GM23338 (cell line): ENCODE data around the gene ANKRD2. TPM values are rescaled to one million over a fixed set of nuclear protein-coding genes. Genes with fewer than 3 reads are reported as not detected.

Experiments used
- ATAC-seq: fragments of 200-7000 bp; cut with Tn5 transposase; 3 replicates; pipeline ENCODE4 v1.9.1; 2020
- DNase-seq: peaks from one replicate; pipeline ENCODE4 v3.0.0-alpha.2; 2015; ENCODE audit warnings: low spot score
- H2AFZ ChIP-seq: fragments of 200-600 bp; sonication (generic); 2 replicates; pipeline ENCODE4 v1.8.0; 2016; ENCODE audit warnings: antibody characterized with exemption, mild to moderate bottlenecking, moderate library complexity
- H3F3A ChIP-seq: fragments of 200-600 bp; sonication (generic); replicated peaks from 2 replicates; pipeline ENCODE4 v1.8.0; 2017; ENCODE audit warnings: antibody characterized with exemption, mixed run types, low read depth
- H3K27ac ChIP-seq: fragments of 200-600 bp; sonication (generic); 2 replicates; pipeline ENCODE4 v1.6.1; 2016; ENCODE audit warnings: low read depth
- H3K27me3 ChIP-seq: fragments of 200-600 bp; sonication (generic); 2 replicates; pipeline ENCODE4 v1.8.0; 2016; ENCODE audit warnings: mild to moderate bottlenecking, mixed run types, moderate library complexity; ENCODE audit not compliant: insufficient read depth
- H3K36me3 ChIP-seq: fragments of 200-600 bp; sonication (generic); 2 replicates; pipeline ENCODE4 v1.8.0; 2016; ENCODE audit warnings: mild to moderate bottlenecking; ENCODE audit not compliant: insufficient read depth
- H3K4me1 ChIP-seq: fragments of 200-600 bp; sonication (generic); 2 replicates; pipeline ENCODE4 v1.8.0; 2016; ENCODE audit warnings: mild to moderate bottlenecking, moderate library complexity; ENCODE audit not compliant: insufficient read depth
- H3K4me2 ChIP-seq: fragments of 200-600 bp; sonication (generic); 2 replicates; pipeline ENCODE4 v1.7.1; 2017; ENCODE audit warnings: mixed run types
- H3K4me3 ChIP-seq: fragments of 200-600 bp; sonication (generic); 2 replicates; pipeline ENCODE4 v1.6.1; 2016; ENCODE audit warnings: mixed run types
- H3K79me2 ChIP-seq: fragments of 200-600 bp; sonication (generic); replicated peaks from 2 replicates; pipeline ENCODE4 v1.8.0; 2017; ENCODE audit warnings: mild to moderate bottlenecking; ENCODE audit not compliant: insufficient read depth
- H3K9me2 ChIP-seq: fragments of 200-600 bp; sonication (generic); 2 replicates; pipeline ENCODE4 v1.8.0; 2017; ENCODE audit not compliant: insufficient read depth
- H4K20me1 ChIP-seq: fragments of 200-600 bp; sonication (generic); replicated peaks from 2 replicates; pipeline ENCODE4 v1.8.0; 2017; ENCODE audit warnings: mild to moderate bottlenecking; ENCODE audit not compliant: insufficient read depth
- H3K27ac Mint-ChIP-seq: 2 replicates; pipeline ENCODE4 v1.8.0; 2020; ENCODE audit warnings: inconsistent platforms, mild to moderate bottlenecking, moderate library complexity, mixed read lengths
- H3K27me3 Mint-ChIP-seq: 3 replicates; pipeline ENCODE4 v1.8.0; 2022; ENCODE audit warnings: low read depth, mild to moderate bottlenecking, moderate library complexity, mixed read lengths, inconsistent platforms; ENCODE audit not compliant: insufficient read depth, poor library complexity
- H3K36me3 Mint-ChIP-seq: 3 replicates; pipeline ENCODE4 v1.8.0; 2021; ENCODE audit warnings: low read depth, mild to moderate bottlenecking, inconsistent platforms, moderate library complexity, mixed read lengths
- H3K4me1 Mint-ChIP-seq: 3 replicates; pipeline ENCODE4 v1.8.0; 2020; ENCODE audit warnings: mild to moderate bottlenecking, inconsistent platforms, mixed read lengths
- H3K4me3 Mint-ChIP-seq: 3 replicates; pipeline ENCODE4 v1.8.0; 2021; ENCODE audit warnings: moderate library complexity, mild to moderate bottlenecking, inconsistent platforms, mixed read lengths
- H3K9me3 Mint-ChIP-seq: 3 replicates; pipeline ENCODE4 v1.8.0; 2020; ENCODE audit warnings: moderate library complexity, mild to moderate bottlenecking, inconsistent platforms, mixed read lengths
- EZH2 ChIP-seq: fragments of 200-600 bp; sonication (generic); IDR thresholded peaks from one replicate; pipeline ENCODE4 v1.8.0; 2017; ENCODE audit warnings: antibody characterized with exemption, mild to moderate bottlenecking, low read depth; ENCODE audit not compliant: unreplicated experiment
- EZH2phosphoT487 ChIP-seq: fragments of 200-600 bp; sonication (generic); IDR thresholded peaks from one replicate; pipeline ENCODE4 v1.8.1; 2018; ENCODE audit warnings: antibody characterized with exemption; ENCODE audit not compliant: unreplicated experiment
- JUNB ChIP-seq: IDR thresholded peaks from one replicate; pipeline ENCODE4 v1.6.1; 2016; ENCODE audit warnings: antibody characterized with exemption; ENCODE audit not compliant: unreplicated experiment
- NANOG ChIP-seq: IDR thresholded peaks from 2 replicates; pipeline ENCODE4 v1.6.1; 2016; ENCODE audit warnings: antibody characterized with exemption, borderline replicate concordance
- ZNF114 ChIP-seq: fragments of 250-450 bp; sonication (Bioruptor Pico); IDR thresholded peaks from 2 replicates; pipeline ENCODE4 v1.5.0; 2020; ENCODE audit warnings: mild to moderate bottlenecking, moderate library complexity
- ZNF331 ChIP-seq: fragments of 250-450 bp; sonication (Bioruptor Pico); IDR thresholded peaks from 2 replicates; pipeline ENCODE4 v1.5.0; 2020; ENCODE audit warnings: low read depth, mild to moderate bottlenecking, moderate library complexity
- polyA plus RNA-seq: library from polyadenylated mRNA; unstranded; fragments of >200 nt; fragmentation: Nextera tagmentation; extraction: Ambion mirVana; gene quantifications from 2 replicates; pipeline ENCODE4 v1.2.1, GENCODE V29; 2016
- total RNA-seq: library from RNA; depleted of rRNA; stranded (reverse); fragments of >200 nt; shearing (Covaris generic); gene quantifications from 2 replicates; pipeline ENCODE4 v1.2.3, GENCODE V29; 2014
- TF ChIP-seq, protein P1 (sequence below): fragments of 250-450 bp; sonication (Bioruptor Pico); IDR thresholded peaks from 2 replicates; pipeline ENCODE4 v1.5.0; 2020; ENCODE audit warnings: mild to moderate bottlenecking, moderate library complexity

The ANKRD2 gene
- total and polyA plus RNA-seq, 2 experiments from 2014 or later = not detected

GRCh38 chr10:97537186-97537869 is 35.3 kb upstream of the ANKRD2 start:
- H3K27me3 ChIP-seq = no peaks in the 10 kb centered on the region
- no peak overlapping the region for H2AFZ ChIP-seq
- peaks cover 9% of the 10 kb centered on the region for H3K79me2 ChIP-seq
- 0 out of 2 replicates have a peak, but pooled peaks cover 7% of the 10 kb centered on the region for H3F3A ChIP-seq
- DNase-seq (no peak), ATAC-seq (no peak)
- no peak overlapping the region for H3K27ac ChIP-seq
- TF ChIP-seq, protein P1, sequence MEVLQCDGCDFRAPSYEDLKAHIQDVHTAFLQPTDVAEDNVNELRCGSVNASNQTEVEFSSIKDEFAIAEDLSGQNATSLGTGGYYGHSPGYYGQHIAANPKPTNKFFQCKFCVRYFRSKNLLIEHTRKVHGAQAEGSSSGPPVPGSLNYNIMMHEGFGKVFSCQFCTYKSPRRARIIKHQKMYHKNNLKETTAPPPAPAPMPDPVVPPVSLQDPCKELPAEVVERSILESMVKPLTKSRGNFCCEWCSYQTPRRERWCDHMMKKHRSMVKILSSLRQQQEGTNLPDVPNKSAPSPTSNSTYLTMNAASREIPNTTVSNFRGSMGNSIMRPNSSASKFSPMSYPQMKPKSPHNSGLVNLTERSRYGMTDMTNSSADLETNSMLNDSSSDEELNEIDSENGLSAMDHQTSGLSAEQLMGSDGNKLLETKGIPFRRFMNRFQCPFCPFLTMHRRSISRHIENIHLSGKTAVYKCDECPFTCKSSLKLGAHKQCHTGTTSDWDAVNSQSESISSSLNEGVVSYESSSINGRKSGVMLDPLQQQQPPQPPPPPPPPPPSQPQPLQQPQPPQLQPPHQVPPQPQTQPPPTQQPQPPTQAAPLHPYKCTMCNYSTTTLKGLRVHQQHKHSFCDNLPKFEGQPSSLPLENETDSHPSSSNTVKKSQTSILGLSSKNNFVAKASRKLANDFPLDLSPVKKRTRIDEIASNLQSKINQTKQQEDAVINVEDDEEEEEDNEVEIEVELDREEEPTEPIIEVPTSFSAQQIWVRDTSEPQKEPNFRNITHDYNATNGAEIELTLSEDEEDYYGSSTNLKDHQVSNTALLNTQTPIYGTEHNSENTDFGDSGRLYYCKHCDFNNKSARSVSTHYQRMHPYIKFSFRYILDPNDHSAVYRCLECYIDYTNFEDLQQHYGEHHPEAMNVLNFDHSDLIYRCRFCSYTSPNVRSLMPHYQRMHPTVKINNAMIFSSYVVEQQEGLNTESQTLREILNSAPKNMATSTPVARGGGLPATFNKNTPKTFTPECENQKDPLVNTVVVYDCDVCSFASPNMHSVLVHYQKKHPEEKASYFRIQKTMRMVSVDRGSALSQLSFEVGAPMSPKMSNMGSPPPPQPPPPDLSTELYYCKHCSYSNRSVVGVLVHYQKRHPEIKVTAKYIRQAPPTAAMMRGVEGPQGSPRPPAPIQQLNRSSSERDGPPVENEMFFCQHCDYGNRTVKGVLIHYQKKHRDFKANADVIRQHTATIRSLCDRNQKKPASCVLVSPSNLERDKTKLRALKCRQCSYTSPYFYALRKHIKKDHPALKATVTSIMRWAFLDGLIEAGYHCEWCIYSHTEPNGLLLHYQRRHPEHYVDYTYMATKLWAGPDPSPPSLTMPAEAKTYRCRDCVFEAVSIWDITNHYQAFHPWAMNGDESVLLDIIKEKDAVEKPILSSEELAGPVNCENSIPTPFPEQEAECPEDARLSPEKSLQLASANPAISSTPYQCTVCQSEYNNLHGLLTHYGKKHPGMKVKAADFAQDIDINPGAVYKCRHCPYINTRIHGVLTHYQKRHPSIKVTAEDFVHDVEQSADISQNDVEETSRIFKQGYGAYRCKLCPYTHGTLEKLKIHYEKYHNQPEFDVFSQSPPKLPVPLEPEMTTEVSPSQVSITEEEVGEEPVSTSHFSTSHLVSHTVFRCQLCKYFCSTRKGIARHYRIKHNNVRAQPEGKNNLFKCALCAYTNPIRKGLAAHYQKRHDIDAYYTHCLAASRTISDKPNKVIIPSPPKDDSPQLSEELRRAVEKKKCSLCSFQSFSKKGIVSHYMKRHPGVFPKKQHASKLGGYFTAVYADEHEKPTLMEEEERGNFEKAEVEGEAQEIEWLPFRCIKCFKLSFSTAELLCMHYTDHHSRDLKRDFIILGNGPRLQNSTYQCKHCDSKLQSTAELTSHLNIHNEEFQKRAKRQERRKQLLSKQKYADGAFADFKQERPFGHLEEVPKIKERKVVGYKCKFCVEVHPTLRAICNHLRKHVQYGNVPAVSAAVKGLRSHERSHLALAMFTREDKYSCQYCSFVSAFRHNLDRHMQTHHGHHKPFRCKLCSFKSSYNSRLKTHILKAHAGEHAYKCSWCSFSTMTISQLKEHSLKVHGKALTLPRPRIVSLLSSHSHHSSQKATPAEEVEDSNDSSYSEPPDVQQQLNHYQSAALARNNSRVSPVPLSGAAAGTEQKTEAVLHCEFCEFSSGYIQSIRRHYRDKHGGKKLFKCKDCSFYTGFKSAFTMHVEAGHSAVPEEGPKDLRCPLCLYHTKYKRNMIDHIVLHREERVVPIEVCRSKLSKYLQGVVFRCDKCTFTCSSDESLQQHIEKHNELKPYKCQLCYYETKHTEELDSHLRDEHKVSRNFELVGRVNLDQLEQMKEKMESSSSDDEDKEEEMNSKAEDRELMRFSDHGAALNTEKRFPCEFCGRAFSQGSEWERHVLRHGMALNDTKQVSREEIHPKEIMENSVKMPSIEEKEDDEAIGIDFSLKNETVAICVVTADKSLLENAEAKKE (CRISPR knock-in tag) = no peak
- TF ChIP-seq JUNB (no peak), EZH2phosphoT487 (no peak), ZNF114 (CRISPR knock-in tag) (no peak)
- no peaks in the 10 kb centered on the region; the same call in 1 of the 2 replicates for H4K20me1 ChIP-seq
- no peaks in the 10 kb centered on the region for H3K36me3 Mint-ChIP-seq
- no peak overlapping the region for H3K4me2 ChIP-seq
- H3K9me3 Mint-ChIP-seq = no peaks in the 10 kb centered on the region; the same call in 1 of the 3 replicates
- H3K36me3 ChIP-seq = no peaks in the 10 kb centered on the region
- H3K9me2 ChIP-seq = no peaks in the 10 kb centered on the region
- H3K4me1 Mint-ChIP-seq = peaks cover 22% of the 10 kb centered on the region
- no peak overlapping the region for H3K27ac Mint-ChIP-seq
- peaks cover 8% of the 10 kb centered on the region for H3K27me3 Mint-ChIP-seq
- H3K4me1 ChIP-seq = peaks cover 19% of the 10 kb centered on the region
- no peak overlapping the region for H3K4me3 ChIP-seq
- H3K4me3 Mint-ChIP-seq = no peak overlapping the region

DNA sequence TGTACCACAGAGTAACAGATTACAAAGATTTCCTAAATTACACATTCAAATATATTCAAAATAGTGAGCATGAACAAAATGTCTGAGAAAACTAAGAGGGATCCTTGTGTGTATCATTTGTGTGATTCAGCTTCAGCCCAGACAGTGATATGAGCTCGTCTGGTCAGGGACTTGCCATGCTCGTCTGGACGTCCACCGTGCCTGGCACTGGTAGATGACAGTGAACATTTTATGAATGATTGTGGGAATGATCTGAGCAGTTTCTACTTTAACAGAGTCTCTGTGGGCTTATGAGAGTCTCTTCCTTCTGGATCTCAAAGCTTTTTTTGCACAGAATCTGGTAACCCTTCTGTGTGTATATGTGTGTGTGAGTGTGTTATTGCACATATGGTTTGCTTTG is 34.2 kb upstream of the ANKRD2 start:
- DNase-seq (no peak), ATAC-seq (no peak)
- Mint-ChIP-seq H3K27ac (0 out of 2 replicates have a peak overlapping the region, but pooled peaks have one; percentile 7), H3K9me3 (no peaks in the 10 kb centered on the region; the same call in 2 of the 3 replicates), H3K4me1 (peaks cover 29% of the 10 kb centered on the region), H3K36me3 (no peaks in the 10 kb centered on the region), H3K27me3 (peaks cover 9% of the 10 kb centered on the region), H3K4me3 (no peak overlapping the region)
- Histone ChIP-seq H3K36me3 (no peaks in the 10 kb centered on the region), H3K4me1 (peaks cover 19% of the 10 kb centered on the region), H4K20me1 (no peaks in the 10 kb centered on the region; the same call in 1 of the 2 replicates), H3K4me2 (no peak overlapping the region), H2AFZ (no peak overlapping the region), H3K4me3 (no peak overlapping the region), H3F3A (0 out of 2 replicates have a peak, but pooled peaks cover 7% of the 10 kb centered on the region), H3K27ac (no peak overlapping the region), H3K9me2 (no peaks in the 10 kb centered on the region), H3K27me3 (no peaks in the 10 kb centered on the region), H3K79me2 (peaks cover 9% of the 10 kb centered on the region)
- no peak for TF ChIP-seq EZH2
- no peak for TF ChIP-seq NANOG
- TF ChIP-seq ZNF331 (CRISPR knock-in tag) = no peak
- no peak for TF ChIP-seq JUNB
